ENCODE measurements around the gene ORMDL2. TPM values are rescaled to one million over a fixed set of nuclear protein-coding genes. Genes with fewer than 3 reads are reported as not detected.

The ORMDL2 gene
- total and polyA plus RNA-seq, 7 donors, result 9.1 to 64.6 (median 18.0) TPM

- Histone ChIP-seq H3K4me1 (peaks cover 0 to 15% (median 9%) of the 10 kb centered on the region in 4 donors), H3K4me3 (no peak overlapping the region), H3K36me3 (no peaks in the 10 kb centered on the region), H3K27ac (peak overlapping the region; percentile 82 to 90 (median 85)), H3K9me3 (no peaks in the 10 kb centered on the region), H3K27me3 (peaks cover 0 to 6% (median 0%) of the 10 kb centered on the region in 3 donors)
- intact Hi-C loops (cut with DNase I), result no loop called here
- 42 to 50% methylated on average over 6 of the region's 6 CpGs for WGBS, 2 donors
- no peak for TF ChIP-seq CTCF (IDR thresholded peaks at IDR 0.05)
- TF ChIP-seq EP300 (IDR thresholded peaks at IDR 0.05), result peak; percentile 78 to 96 (median 92)
- TF ChIP-seq POLR2A (IDR thresholded peaks at IDR 0.05), result peak; percentile 31 to 52
- peak; percentile 80 to 94 (median 84) for TF ChIP-seq POLR2AphosphoS5 (IDR thresholded peaks at IDR 0.05)
- peak; percentile 98 for DNase-seq
These were observed 29.9 kb downstream of the ORMDL2 start for GRCh38 chr12:55847603-55848291.

GRCh38 chr12:55849616-55850343 is 31.9 kb downstream of the ORMDL2 start:
- H3K27ac ChIP-seq, result peak overlapping the region in 3 of 4 donors; percentile 84 to 90 (median 86)
- peaks cover 0 to 15% (median 9%) of the 10 kb centered on the region in 4 donors for H3K4me1 ChIP-seq
- H3K27me3 ChIP-seq, result peaks cover 0 to 6% (median 0%) of the 10 kb centered on the region in 3 donors
- no peak overlapping the region for H3K4me3 ChIP-seq
- 81 to 83% methylated on average over 7 of the region's 7 CpGs for WGBS, 2 donors
- H3K9me3 ChIP-seq, result no peaks in the 10 kb centered on the region
- DNase-seq, result no peak
- no peak for TF ChIP-seq POLR2AphosphoS5 (IDR thresholded peaks at IDR 0.05)
- intact Hi-C loops (cut with DNase I), result no loop called here
- no peaks in the 10 kb centered on the region for H3K36me3 ChIP-seq

GRCh38 chr12:55850401-55850800 is 32.6 kb downstream of the ORMDL2 start:
- no peaks in the 10 kb centered on the region for H3K9me3 ChIP-seq
- 42 to 55% methylated on average over 1 of the region's 1 CpG for WGBS, 2 donors
- H3K4me3 ChIP-seq, result no peak overlapping the region
- peaks cover 0 to 15% (median 9%) of the 10 kb centered on the region in 4 donors for H3K4me1 ChIP-seq
- intact Hi-C loops (cut with DNase I), result no loop called here
- H3K27ac ChIP-seq, result peak overlapping the region in 1 of 4 donors; percentile 86
- no peak for DNase-seq
- TF ChIP-seq POLR2A (IDR thresholded peaks at IDR 0.05), result no peak
- TF ChIP-seq EP300 (IDR thresholded peaks at IDR 0.05), result no peak
- TF ChIP-seq POLR2AphosphoS5 (IDR thresholded peaks at IDR 0.05), result no peak
- TF ChIP-seq CTCF (IDR thresholded peaks at IDR 0.05), result no peak
- no peaks in the 10 kb centered on the region for H3K36me3 ChIP-seq
- peaks cover 0 to 6% (median 0%) of the 10 kb centered on the region in 3 donors for H3K27me3 ChIP-seq

GRCh38 chr12:55850893-55851292 is 33.1 kb downstream of the ORMDL2 start:
- H3K27ac ChIP-seq, result peak overlapping the region in 1 of 4 donors; percentile 86
- peaks cover 0 to 6% (median 0%) of the 10 kb centered on the region in 3 donors for H3K27me3 ChIP-seq
- intact Hi-C loops (cut with DNase I), result no loop called here
- TF ChIP-seq POLR2AphosphoS5 (IDR thresholded peaks at IDR 0.05), result no peak
- TF ChIP-seq EP300 (IDR thresholded peaks at IDR 0.05), result no peak
- no peak for TF ChIP-seq POLR2A (IDR thresholded peaks at IDR 0.05)
- no peak for TF ChIP-seq CTCF (IDR thresholded peaks at IDR 0.05)
- no peak overlapping the region for H3K4me3 ChIP-seq
- H3K36me3 ChIP-seq, result no peaks in the 10 kb centered on the region
- no peak for DNase-seq
- 86 to 90% methylated on average over 3 of the region's 3 CpGs for WGBS, 2 donors
- H3K4me1 ChIP-seq, result peaks cover 0 to 15% (median 9%) of the 10 kb centered on the region in 4 donors
- H3K9me3 ChIP-seq, result no peaks in the 10 kb centered on the region

GRCh38 chr12:55852740-55853139 is 34.9 kb downstream of the ORMDL2 start:
- no peak for TF ChIP-seq POLR2AphosphoS5 (IDR thresholded peaks at IDR 0.05)
- TF ChIP-seq CTCF (IDR thresholded peaks at IDR 0.05), result no peak
- TF ChIP-seq POLR2A (IDR thresholded peaks at IDR 0.05), result no peak
- TF ChIP-seq EP300 (IDR thresholded peaks at IDR 0.05), result no peak
- peaks cover 0 to 6% (median 0%) of the 10 kb centered on the region in 3 donors for H3K27me3 ChIP-seq
- no peak overlapping the region for H3K4me3 ChIP-seq
- no peaks in the 10 kb centered on the region for H3K9me3 ChIP-seq
- H3K36me3 ChIP-seq, result no peaks in the 10 kb centered on the region
- intact Hi-C loops (cut with DNase I), result no loop called here
- H3K27ac ChIP-seq, result no peak overlapping the region
- H3K4me1 ChIP-seq, result peaks cover 0 to 6% (median 4%) of the 10 kb centered on the region in 4 donors
- WGBS, 2 donors, result 21 to 48% methylated on average over 1 of the region's 1 CpG
- no peak for DNase-seq

All from sigmoid colon (tissue), 7 donors.